HG03280 (cell line): Measurements from ENCODE around the gene CSAD.

ENCODE experiments used
- ATAC-seq: cut with Tn5 transposase; IDR thresholded peaks from one replicate; pipeline ENCODE4 v1.9.1; 2021; ENCODE audit warnings: mild to moderate bottlenecking, moderate library complexity; ENCODE audit not compliant: unreplicated experiment

CSAD gene

GRCh38 chr12:53180220-53180930 is at the start of gene CSAD, which contains the start of gene ZNF740:
Gene CSAD (minus strand): TSS chr12:53180925. CDS start chr12:53173470, 7,455 bp downstream.
Gene ZNF740 (plus strand): TSS chr12:53180722. CDS start chr12:53181984, 1,262 bp downstream.
- ATAC-seq: peak; percentile 97

GRCh38 chr12:53230108-53230845 is 49.6 kb upstream of the CSAD start:
- no peak for ATAC-seq

- no peak for ATAC-seq
Observed at GRCh38 chr12:53229454-53229853, 48.7 kb upstream of the CSAD start.

- ATAC-seq: no peak
Observed at GRCh38 chr12:53227836-53228235, 47.1 kb upstream of the CSAD start.

- ATAC-seq: no peak
Observed at GRCh38 chr12:53227341-53227740, 46.6 kb upstream of the CSAD start.

GRCh38 chr12:53226815-53227214 is 46.1 kb upstream of the CSAD start:
- ATAC-seq: no peak

GRCh38 chr12:53225635-53226424 is 45.1 kb upstream of the CSAD start:
- no peak for ATAC-seq

- ATAC-seq: no peak
Observed at GRCh38 chr12:53224897-53225634, 44.3 kb upstream of the CSAD start.

GRCh38 chr12:53224061-53224896 is 43.6 kb upstream of the CSAD start:
- ATAC-seq: no peak

- ATAC-seq: no peak
Observed at GRCh38 chr12:53223389-53224060, 42.8 kb upstream of the CSAD start.

- ATAC-seq: no peak
Observed at GRCh38 chr12:53222806-53223261, 42.1 kb upstream of the CSAD start.

GRCh38 chr12:53222170-53222721 is 41.5 kb upstream of the CSAD start:
- ATAC-seq: no peak

GRCh38 chr12:53221203-53222080 is 40.7 kb upstream of the CSAD start:
- ATAC-seq: peak; percentile 28

- peak; percentile 58 for ATAC-seq
Observed at GRCh38 chr12:53220694-53221202, 40.0 kb upstream of the CSAD start.

- ATAC-seq: peak; percentile 39
Observed at GRCh38 chr12:53219956-53220693, 39.4 kb upstream of the CSAD start.

GRCh38 chr12:53219292-53219955 is 38.7 kb upstream of the CSAD start:
- ATAC-seq: peak; percentile 2
